ENCODE data around the gene CCDC28B. TPM values are rescaled to one million over a fixed set of nuclear protein-coding genes. Genes with fewer than 3 reads are reported as not detected.

CCDC28B gene
- total RNA-seq, 1 donor from 2014 or later: 30.3 TPM

Other genes starting within 250 kb of the CCDC28B start
- 96.8 TPM for gene KHDRBS1, start 186.7 kb upstream of the CCDC28B start, total RNA-seq
- 3.4 TPM for gene TMEM39B, start 127.7 kb upstream of the CCDC28B start, total RNA-seq
- 36.3 TPM for gene KPNA6, start 92.5 kb upstream of the CCDC28B start, total RNA-seq
- 39.5 TPM for gene TXLNA, start 20.9 kb upstream of the CCDC28B start, total RNA-seq
- gene IQCC, start 5.1 kb downstream of the CCDC28B start, total RNA-seq: 2.7 TPM
- gene DCDC2B, start 8.5 kb downstream of the CCDC28B start, total RNA-seq: not detected
- gene TMEM234, start 21.8 kb downstream of the CCDC28B start, total RNA-seq: 10.6 TPM
- 145 TPM for gene EIF3I, start 21.8 kb downstream of the CCDC28B start, total RNA-seq
- 0.31 TPM for gene FAM167B, start 46.6 kb downstream of the CCDC28B start, total RNA-seq
- 1.3 TPM for gene LCK, start 50.7 kb downstream of the CCDC28B start, total RNA-seq
- 58.3 TPM for gene HDAC1, start 91.5 kb downstream of the CCDC28B start, total RNA-seq
- 40.8 TPM for gene MARCKSL1, start 135.6 kb downstream of the CCDC28B start, total RNA-seq
- 0.82 TPM for gene FAM229A, start 161.9 kb downstream of the CCDC28B start, total RNA-seq
- gene TSSK3, start 161.9 kb downstream of the CCDC28B start, total RNA-seq: not detected
- gene BSDC1, start 193.8 kb downstream of the CCDC28B start, total RNA-seq: 67.4 TPM

All from tongue (tissue), 1 donor.